Endothelial cell of umbilical vein (primary cell): ENCODE results near the gene CELF5. TPM values are rescaled to one million over a fixed set of nuclear protein-coding genes. Genes with fewer than 3 reads are reported as not detected.

Experiments used
- BruUV-seq: library from RNA; stranded (reverse); fragments of 400-500 nt; replicated peaks from 2 replicates; lab custom pipeline; 2021; lab: Mats Ljungman, UMichigan
- CTCF ChIA-PET: fragments of 300-600, 350-600 bp; sonication (Branson Sonifier 250); formaldehyde crosslinking; loops from one replicate; lab custom pipeline; 2021; ENCODE audit warnings: antibody characterized with exemption, inconsistent platforms; lab: Charles Lee
- POLR2A ChIA-PET: fragments of 300-600, 350-600 bp; sonication (Branson Sonifier 250); formaldehyde crosslinking; loops from one replicate; lab custom pipeline; 2021; ENCODE audit warnings: antibody characterized with exemption, inconsistent platforms; lab: Charles Lee
- DNase-seq: peaks from one replicate; pipeline ENCODE4 v3.0.0-alpha.2; 2011; ENCODE audit warnings: low read depth, low spot score
- FAIRE-seq: peaks from 2 replicates; lab custom pipeline; 2011; peaks lifted over from hg19 to GRCh38; lab: Jason Lieb, UNC
- H2AFZ ChIP-seq: 2 replicates; pipeline ENCODE4 v1.6.0; 2012; ENCODE audit warnings: low read depth, low read length, control low read depth, inconsistent platforms
- H3K27ac ChIP-seq: 2 replicates; pipeline ENCODE4 v1.5.1; 2011; ENCODE audit warnings: low read depth, mild to moderate bottlenecking, control low read depth, low read length, moderate library complexity; ENCODE audit not compliant: insufficient read depth
- H3K27me3 ChIP-seq, 2 experiments: 2 replicates each; pipeline versions ENCODE4 v1.6.0 to v1.6.1; 2011; ENCODE audit warnings: low read length in 2 of 2, mixed read lengths in 1 of 2; ENCODE audit not compliant: control insufficient read depth in 2 of 2, insufficient read depth in 2 of 2
- H3K36me3 ChIP-seq, 2 experiments: 2 replicates in 1 of 2; 3 replicates in 1 of 2; pipeline ENCODE4 v1.5.1; 2011; ENCODE audit warnings: low read length in 2 of 2, mild to moderate bottlenecking in 1 of 2, moderate library complexity in 1 of 2; ENCODE audit not compliant: control insufficient read depth in 2 of 2, insufficient read depth in 2 of 2; ENCODE audit errors: extremely low read depth in 1 of 2
- H3K4me1 ChIP-seq: 3 replicates; pipeline ENCODE4 v1.5.1; 2011; ENCODE audit warnings: mild to moderate bottlenecking, low read length; ENCODE audit not compliant: control insufficient read depth, insufficient read depth; ENCODE audit errors: extremely low read depth
- H3K4me2 ChIP-seq: 2 replicates; pipeline ENCODE4 v1.6.1; 2011; ENCODE audit warnings: low read length, control low read depth, mixed read lengths; ENCODE audit not compliant: insufficient read depth
- H3K4me3 ChIP-seq, 3 experiments: fragments of 200-600 bp in 1 of 3; sonication (generic), shearing (Covaris generic) in 1 of 3; replicated peaks in 1 of 3; 2 replicates each; pipeline ENCODE4 v1.5.1; 2011 to 2016; ENCODE audit warnings: control low read depth in 3 of 3, low read length in 3 of 3, mild to moderate bottlenecking in 2 of 3, inconsistent platforms in 1 of 3, low read depth in 1 of 3, moderate library complexity in 1 of 3; ENCODE audit not compliant: insufficient read depth in 1 of 3
- H3K79me2 ChIP-seq: 2 replicates; pipeline ENCODE4 v1.6.0; 2012; ENCODE audit warnings: low read length, inconsistent platforms; ENCODE audit not compliant: control insufficient read depth, insufficient read depth
- H3K9ac ChIP-seq: replicated peaks from 2 replicates; pipeline ENCODE3; 2011; ENCODE audit warnings: low read length, control low read depth; ENCODE audit not compliant: insufficient read depth; ENCODE audit errors: extremely low read depth
- H3K9me1 ChIP-seq: replicated peaks from 3 replicates; pipeline ENCODE4 v1.6.0; 2011; ENCODE audit warnings: mild to moderate bottlenecking, low read length; ENCODE audit not compliant: control insufficient read depth, insufficient read depth; ENCODE audit errors: extremely low read depth
- H3K9me3 ChIP-seq: replicated peaks from 2 replicates; pipeline ENCODE4 v1.5.1; 2012; ENCODE audit warnings: low read length, inconsistent platforms; ENCODE audit not compliant: control insufficient read depth, insufficient read depth
- H4K20me1 ChIP-seq: replicated peaks from 2 replicates; pipeline ENCODE3; 2011; ENCODE audit warnings: mild to moderate bottlenecking, low read length; ENCODE audit not compliant: control insufficient read depth, insufficient read depth; ENCODE audit errors: extremely low read depth
- EZH2 ChIP-seq: IDR thresholded peaks from 2 replicates; pipeline ENCODE4 v1.6.1; 2012; ENCODE audit warnings: borderline replicate concordance, low read depth, mild to moderate bottlenecking, moderate library complexity, low read length, inconsistent platforms; ENCODE audit not compliant: severe bottlenecking
- FOS ChIP-seq: IDR thresholded peaks from 2 replicates; pipeline ENCODE4 v1.6.1; 2011; ENCODE audit warnings: mild to moderate bottlenecking, low read length, moderate library complexity, borderline replicate concordance; ENCODE audit not compliant: insufficient read depth
- GATA2 ChIP-seq: IDR thresholded peaks from 2 replicates; pipeline ENCODE4 v1.7.0; 2011; ENCODE audit warnings: low read depth, mild to moderate bottlenecking, moderate library complexity, mixed read lengths, low read length; ENCODE audit not compliant: insufficient read length, insufficient read depth
- JUN ChIP-seq: IDR thresholded peaks from 2 replicates; pipeline ENCODE4 v1.6.1; 2011; ENCODE audit warnings: borderline replicate concordance, low read depth; ENCODE audit not compliant: insufficient read length, insufficient read depth
- MAX ChIP-seq: IDR thresholded peaks from 2 replicates; pipeline ENCODE4 v1.6.1; 2011; ENCODE audit not compliant: insufficient read depth, insufficient read length
- MYC ChIP-seq: IDR thresholded peaks from one replicate; pipeline ENCODE4 v1.6.1; 2011; ENCODE audit warnings: mild to moderate bottlenecking, low read depth, low read length
- POLR2A ChIP-seq: IDR thresholded peaks from 2 replicates; pipeline ENCODE4 v1.6.1; 2012; ENCODE audit warnings: low read depth, mild to moderate bottlenecking, control low read depth, low read length
- POLR2AphosphoS5 ChIP-seq: IDR thresholded peaks from 2 replicates; pipeline ENCODE4 v1.6.1; 2012; ENCODE audit warnings: low read depth, mild to moderate bottlenecking, control low read depth, low read length, moderate library complexity; ENCODE audit not compliant: insufficient read depth
- dilution Hi-C: fragments of 300-500 bp; cut with MboI; formaldehyde crosslinking; loops from one replicate; pipeline ENCODE4 v1.15.0; 2019; ENCODE audit warnings: low sequenced_read_pairs; ENCODE audit not compliant: extremely low pct_ligation_motif_present
- intact Hi-C: fragments of 100-400 bp; cut with micrococcal nuclease; formaldehyde crosslinking; loops from one replicate; pipeline ENCODE4 v1.10.0; 2022
- polyA plus RNA-seq, 4 experiments: library from polyadenylated mRNA; depleted of rRNA in 3 of 4; stranded (reverse) in 3 of 4; unstranded in 1 of 4; fragments of >200 nt; gene quantifications; 2 replicates each; pipeline versions ENCODE4 v1.2.1 to v1.2.3, GENCODE V29; 2011 to 2012; ENCODE audit warnings: missing spikeins in 1 of 4
- total RNA-seq: library from RNA; stranded (reverse); gene quantifications from 2 replicates; pipeline ENCODE4 v1.2.3, GENCODE V29; 2021
- TF ChIP-seq, protein P1 (sequence below), 2 donors: IDR thresholded peaks; 1 replicate in 1 of 2; 2 replicates in 1 of 2; pipeline ENCODE4 v1.5.1; 2011; ENCODE audit warnings: low read length in 2 of 2, mild to moderate bottlenecking in 2 of 2, moderate library complexity in 2 of 2, control low read depth in 1 of 2, inconsistent platforms in 1 of 2, low read depth in 1 of 2; ENCODE audit not compliant: insufficient read depth in 1 of 2; ENCODE audit errors: extremely low read depth in 1 of 2

CELF5 gene
- total and polyA plus RNA-seq, 2 donors (not counting 3 experiments of a cell fraction or from before 2014, with no cell fraction given): not detected

DNA sequence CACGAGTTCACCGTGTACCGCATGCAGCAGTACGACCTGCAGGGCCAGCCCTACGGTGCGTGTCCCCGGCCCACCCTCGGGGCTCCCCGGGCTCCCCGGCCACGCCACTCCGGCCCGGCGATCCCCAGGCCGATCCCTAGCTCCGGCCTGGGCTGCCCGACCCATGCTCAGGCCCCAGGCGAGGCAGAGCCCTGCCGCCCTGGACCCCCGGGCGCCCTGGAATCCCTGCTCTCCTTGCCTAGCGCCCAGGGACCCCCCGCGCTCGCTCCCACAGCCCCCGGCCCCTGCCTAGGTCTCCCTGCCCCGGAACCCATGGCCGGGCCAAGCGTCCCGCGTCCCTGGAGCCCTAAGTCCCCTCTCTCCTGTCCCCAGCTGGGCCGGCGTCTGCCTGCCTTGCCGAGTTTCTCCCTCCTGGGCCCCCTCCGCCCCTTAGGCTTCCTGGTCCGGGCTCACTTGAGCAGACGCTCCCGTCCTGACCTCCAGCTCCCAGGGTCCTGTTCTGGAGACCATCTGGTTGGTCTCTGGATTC, 38.2 kb upstream of the CELF5 start:
- intact Hi-C loops: no loop called here
- H4K20me1 ChIP-seq: no peaks in the 10 kb centered on the region
- CTCF ChIA-PET: interaction anchor here (1.0 to 2.0 kb wide), 2 partner anchors 25 to 57 kb away, joined by 4 to 7 read pairs; no protein-coding TSS in a partner anchor

More for the DNA sequence above, 38.2 kb upstream of the CELF5 start:
- TF ChIP-seq GATA2 (no peak), MAX (no peak), POLR2AphosphoS5 (no peak), MYC (peak; percentile 17), JUN (no peak), EZH2 (no peak), POLR2A (no peak), FOS (no peak)
- TF ChIP-seq, protein P1, sequence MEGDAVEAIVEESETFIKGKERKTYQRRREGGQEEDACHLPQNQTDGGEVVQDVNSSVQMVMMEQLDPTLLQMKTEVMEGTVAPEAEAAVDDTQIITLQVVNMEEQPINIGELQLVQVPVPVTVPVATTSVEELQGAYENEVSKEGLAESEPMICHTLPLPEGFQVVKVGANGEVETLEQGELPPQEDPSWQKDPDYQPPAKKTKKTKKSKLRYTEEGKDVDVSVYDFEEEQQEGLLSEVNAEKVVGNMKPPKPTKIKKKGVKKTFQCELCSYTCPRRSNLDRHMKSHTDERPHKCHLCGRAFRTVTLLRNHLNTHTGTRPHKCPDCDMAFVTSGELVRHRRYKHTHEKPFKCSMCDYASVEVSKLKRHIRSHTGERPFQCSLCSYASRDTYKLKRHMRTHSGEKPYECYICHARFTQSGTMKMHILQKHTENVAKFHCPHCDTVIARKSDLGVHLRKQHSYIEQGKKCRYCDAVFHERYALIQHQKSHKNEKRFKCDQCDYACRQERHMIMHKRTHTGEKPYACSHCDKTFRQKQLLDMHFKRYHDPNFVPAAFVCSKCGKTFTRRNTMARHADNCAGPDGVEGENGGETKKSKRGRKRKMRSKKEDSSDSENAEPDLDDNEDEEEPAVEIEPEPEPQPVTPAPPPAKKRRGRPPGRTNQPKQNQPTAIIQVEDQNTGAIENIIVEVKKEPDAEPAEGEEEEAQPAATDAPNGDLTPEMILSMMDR (IDR thresholded peaks at IDR 0.05; ENCODE audit: extremely low read depth in 1 of 2, insufficient read depth in 1 of 2, low read depth in 1 of 2, low read length in 2 of 2): no peak
- H3K9me1 ChIP-seq: no peaks in the 10 kb centered on the region
- dilution Hi-C loops: no loop called here
- H3K27me3 ChIP-seq: no peaks in the 10 kb centered on the region
- peak overlapping the region; percentile 75 for H3K9ac ChIP-seq
- peak overlapping the region; percentile 27 for H2AFZ ChIP-seq
- DNase-seq (peak; percentile 14), FAIRE-seq (no peak)
- no peaks in the 10 kb centered on the region for H3K36me3 ChIP-seq
- peak overlapping the region; percentile 65 for H3K4me2 ChIP-seq
- peaks cover 12% of the 10 kb centered on the region for H3K4me1 ChIP-seq
- BruUV-seq: no TSS peak
- peak overlapping the region; percentile 70 for H3K27ac ChIP-seq
- POLR2A ChIA-PET: no interaction called here
- H3K9me3 ChIP-seq: no peaks in the 10 kb centered on the region
- peak overlapping the region; percentile 62 to 82 (median 72) for H3K4me3 ChIP-seq
- H3K79me2 ChIP-seq: peaks cover 54% of the 10 kb centered on the region
